GM19395 (cell line): ENCODE data around the gene DLEC1.
"Not testable (repeated sequence)": the region's sequence is repeated elsewhere in the genome, so short reads cannot be mapped to it uniquely, and the experiment has no call there.

Source experiments
- ATAC-seq: cut with Tn5 transposase; IDR thresholded peaks from one replicate; pipeline ENCODE4 v1.9.1; 2021; ENCODE audit warnings: mild to moderate bottlenecking, moderate library complexity; ENCODE audit not compliant: unreplicated experiment

DLEC1 gene

GRCh38 chr3:38018296-38019266 is 20.4 kb upstream of the DLEC1 start:
- no peak for ATAC-seq

- ATAC-seq = no peak
Observed at GRCh38 chr3:38019658-38020341, 19.2 kb upstream of the DLEC1 start.

- no peak for ATAC-seq
Observed at GRCh38 chr3:38020342-38020726, 18.7 kb upstream of the DLEC1 start.

- no peak for ATAC-seq
Observed at GRCh38 chr3:38021196-38021595, 17.8 kb upstream of the DLEC1 start.

- ATAC-seq = no peak
Observed at GRCh38 chr3:38022301-38022700, 16.7 kb upstream of the DLEC1 start.

- ATAC-seq = no peak
Observed at GRCh38 chr3:38022896-38023709, 15.9 kb upstream of the DLEC1 start.

GRCh38 chr3:38026856-38027255 is 12.2 kb upstream of the DLEC1 start:
- no peak for ATAC-seq

GRCh38 chr3:38027466-38028465 is 11.2 kb upstream of the DLEC1 start:
- ATAC-seq = no peak

- ATAC-seq = no peak
Observed at GRCh38 chr3:38028621-38029361, 10.2 kb upstream of the DLEC1 start.

- ATAC-seq = no peak
Observed at GRCh38 chr3:38029400-38030125, 9.4 kb upstream of the DLEC1 start, which contains the start of gene PLCD1. Gene PLCD1 (minus strand): TSS chr3:38029642. CDS start chr3:38029539, 103 bp downstream.

GRCh38 chr3:38030126-38031021 is 8.6 kb upstream of the DLEC1 start:
- ATAC-seq = no peak

- ATAC-seq = no peak
Observed at GRCh38 chr3:38031022-38031994, 7.7 kb upstream of the DLEC1 start.

GRCh38 chr3:38032328-38032865 is 6.6 kb upstream of the DLEC1 start:
- no peak for ATAC-seq

GRCh38 chr3:38033586-38033985 is 5.4 kb upstream of the DLEC1 start:
- ATAC-seq = not testable (repeated sequence)

GRCh38 chr3:38034335-38034734 is 4.7 kb upstream of the DLEC1 start:
- ATAC-seq = not testable (repeated sequence)

GRCh38 chr3:38036286-38036685 is 2.7 kb upstream of the DLEC1 start:
- no peak for ATAC-seq
